Epithelial cell of esophagus (primary cell): ENCODE measurements around the gene HERPUD1.
A peak's percentile ranks its signal among the peaks of the same experiment; 100 is the strongest.
"Not testable (repeated sequence)": the region's sequence is repeated elsewhere in the genome, so short reads cannot be mapped to it uniquely, and the experiment has no call there.

ENCODE experiments used
- DNase-seq: peaks from one replicate; pipeline ENCODE4 v3.0.0; 2010; ENCODE audit warnings: low read depth
- H3K4me3 ChIP-seq: 2 replicates; pipeline ENCODE4 v1.5.1; 2011; ENCODE audit warnings: mild to moderate bottlenecking, low read length, control low read depth
- CTCF ChIP-seq: IDR thresholded peaks from 2 replicates; pipeline ENCODE4 v1.5.1; 2011; ENCODE audit warnings: low read depth, mild to moderate bottlenecking, low read length, control low read depth, inconsistent platforms; ENCODE audit not compliant: insufficient read depth; ENCODE audit errors: missing control alignments

Gene HERPUD1

DNA sequence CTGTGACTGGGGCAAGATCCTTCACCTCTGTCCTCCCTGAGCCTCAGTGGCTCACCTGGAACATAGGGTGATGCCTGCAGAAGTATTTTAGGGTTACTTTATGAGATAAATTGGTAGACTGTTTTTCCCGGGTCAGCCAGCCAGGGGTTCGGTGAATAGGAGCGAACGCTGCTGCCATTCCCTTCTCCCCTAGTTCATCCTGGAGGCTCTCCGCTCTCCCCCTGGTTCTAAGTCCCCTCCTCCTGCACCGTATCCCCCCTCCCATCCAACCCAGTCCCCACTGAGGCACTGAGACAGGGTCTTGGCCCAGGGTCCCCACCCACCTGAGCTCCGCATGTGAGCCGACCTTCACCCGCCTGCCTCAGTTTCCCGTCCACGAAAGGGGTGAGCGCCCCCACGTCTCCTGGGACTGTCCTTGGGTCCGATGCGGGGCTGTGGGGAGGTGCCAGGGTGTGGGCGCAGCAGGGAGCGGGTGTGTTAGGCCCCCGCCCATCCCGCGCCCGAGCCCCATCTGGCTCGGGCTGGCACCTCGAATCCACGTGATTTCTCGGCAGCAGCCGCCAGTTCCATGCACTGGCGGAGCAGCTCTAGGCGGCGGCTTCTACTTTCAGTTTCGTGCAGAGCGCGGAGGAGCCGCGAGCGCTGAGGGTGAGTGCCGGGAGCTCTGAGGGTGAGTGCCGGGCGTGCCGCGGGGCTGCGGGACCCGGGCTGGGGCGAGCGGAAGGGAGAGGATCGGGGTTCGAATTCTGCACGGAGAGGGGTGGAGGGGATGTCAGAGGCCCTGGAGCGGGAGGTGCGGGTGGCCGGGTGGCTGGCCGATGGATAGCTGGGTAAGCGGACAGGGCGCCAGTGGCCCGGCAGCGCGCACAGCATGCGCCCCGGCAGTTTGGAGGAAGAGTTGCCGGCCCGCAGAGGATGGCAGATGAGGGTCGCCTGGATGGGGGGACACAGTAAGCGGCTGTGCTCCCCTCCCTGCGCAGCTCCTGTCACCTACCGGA is 57.3 kb downstream of the HERPUD1 start, which contains the start of gene NLRC5:
Gene NLRC5, plus strand, starts transcription at position 610 of the 998 bp plus-strand sequence. CDS start 31,156 bp downstream, outside the sequence.
- H3K4me3 ChIP-seq: peak within 1 kb of the TSS; percentile 65
- peak; percentile 81 for DNase-seq
- no peak for TF ChIP-seq CTCF

- no peak for DNase-seq
These were observed 58.0 kb downstream of the HERPUD1 start for GRCh38 chr16:56989988-56990387.

GRCh38 chr16:56990407-56991286 is 58.7 kb downstream of the HERPUD1 start:
- no peak for DNase-seq
- TF ChIP-seq CTCF: no peak
- H3K4me3 ChIP-seq: no peak overlapping the region

More at GRCh38 chr16:56989988-56990387, 58.0 kb downstream of the HERPUD1 start:
- TF ChIP-seq CTCF: no peak
- H3K4me3 ChIP-seq: peak overlapping the region; percentile 65

- DNase-seq, H3K4me3 ChIP-seq: not testable (repeated sequence)
These were observed 60.5 kb downstream of the HERPUD1 start for GRCh38 chr16:56992431-56992830.

- H3K4me3 ChIP-seq: no peak overlapping the region
- DNase-seq: no peak
- TF ChIP-seq CTCF: no peak
These were observed 61.3 kb downstream of the HERPUD1 start for GRCh38 chr16:56993204-56993603.

DNA sequence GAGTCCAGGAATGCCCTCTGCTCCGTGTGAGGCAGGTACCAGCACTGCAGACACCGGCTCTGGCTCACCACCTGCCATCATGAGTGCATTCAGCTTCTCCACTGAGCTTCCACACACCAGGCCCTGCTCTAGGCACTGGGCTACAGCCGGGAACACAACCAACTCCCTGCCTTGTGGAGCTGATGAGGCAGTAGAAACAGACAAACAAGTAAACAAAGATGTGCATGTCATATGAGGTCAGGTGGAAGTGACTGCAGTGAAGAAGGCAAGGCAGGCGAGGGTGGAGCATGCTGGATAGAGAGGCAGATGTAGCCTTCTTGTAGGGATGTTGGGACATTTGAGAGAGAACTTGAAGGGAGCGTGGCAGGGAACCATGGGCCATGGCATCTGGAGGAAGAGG is 62.4 kb downstream of the HERPUD1 start:
- TF ChIP-seq CTCF: no peak
- no peak overlapping the region for H3K4me3 ChIP-seq
- no peak for DNase-seq
